ENCODE results near the gene SMIM1.

The SMIM1 gene

DNA sequence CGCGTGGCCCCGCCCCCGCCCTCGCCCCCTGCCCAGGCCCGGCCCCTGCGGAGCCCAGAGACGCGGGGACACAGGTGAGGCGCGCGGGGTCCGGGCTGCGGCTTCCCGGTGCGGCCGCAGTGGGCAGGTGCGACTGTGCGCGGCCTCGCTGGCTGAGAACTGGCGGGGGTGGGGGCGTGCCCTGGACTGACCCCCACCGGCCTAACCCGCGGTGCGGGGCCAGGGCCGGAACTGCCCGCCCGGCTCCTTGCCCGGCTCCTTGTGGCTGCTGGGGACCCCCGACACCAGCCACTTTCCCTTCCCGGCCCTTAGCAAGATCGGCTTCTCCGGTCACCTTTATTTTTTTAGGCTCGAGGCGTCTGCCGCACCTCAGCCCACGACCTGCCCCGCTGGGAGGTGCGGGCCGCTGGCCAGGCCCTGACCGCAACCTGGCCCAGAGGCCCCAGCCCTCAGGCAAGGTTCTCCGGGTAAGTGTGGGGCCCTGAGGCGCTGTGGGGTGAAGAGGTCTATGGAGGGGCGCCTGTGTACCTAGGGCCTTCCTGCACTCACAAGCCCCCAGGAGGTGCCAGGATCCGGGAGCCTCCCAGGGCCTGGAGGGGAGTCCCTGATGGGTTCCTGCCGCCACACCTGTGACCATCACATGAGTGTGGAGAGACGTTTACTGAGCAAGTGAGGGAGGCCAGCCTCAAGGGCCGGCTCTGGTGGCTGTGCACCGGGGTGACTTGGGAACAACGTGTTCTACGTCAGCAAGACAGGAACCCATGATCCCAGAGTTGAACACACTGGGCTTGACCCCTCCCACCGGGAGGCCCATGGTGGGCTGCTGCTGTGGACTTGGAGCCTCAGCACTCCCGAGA, at the start of gene SMIM1:
SMIM1 (plus strand) TSS at position 35 of the 857 bp plus-strand sequence. CDS start 2,625 bp downstream, outside the sequence.
- DNase-seq, result peak; percentile 66

GRCh38 chr1:3722846-3723245, 49.7 kb upstream of the SMIM1 start:
- no peak for DNase-seq

- DNase-seq, result peak; percentile 82
Observed at GRCh38 chr1:3724416-3725030, 48.0 kb upstream of the SMIM1 start.

GRCh38 chr1:3725366-3725765, 47.2 kb upstream of the SMIM1 start:
- no peak for DNase-seq

- DNase-seq, result peak; percentile 15
Observed at GRCh38 chr1:3727042-3727824, 45.3 kb upstream of the SMIM1 start.

DNA sequence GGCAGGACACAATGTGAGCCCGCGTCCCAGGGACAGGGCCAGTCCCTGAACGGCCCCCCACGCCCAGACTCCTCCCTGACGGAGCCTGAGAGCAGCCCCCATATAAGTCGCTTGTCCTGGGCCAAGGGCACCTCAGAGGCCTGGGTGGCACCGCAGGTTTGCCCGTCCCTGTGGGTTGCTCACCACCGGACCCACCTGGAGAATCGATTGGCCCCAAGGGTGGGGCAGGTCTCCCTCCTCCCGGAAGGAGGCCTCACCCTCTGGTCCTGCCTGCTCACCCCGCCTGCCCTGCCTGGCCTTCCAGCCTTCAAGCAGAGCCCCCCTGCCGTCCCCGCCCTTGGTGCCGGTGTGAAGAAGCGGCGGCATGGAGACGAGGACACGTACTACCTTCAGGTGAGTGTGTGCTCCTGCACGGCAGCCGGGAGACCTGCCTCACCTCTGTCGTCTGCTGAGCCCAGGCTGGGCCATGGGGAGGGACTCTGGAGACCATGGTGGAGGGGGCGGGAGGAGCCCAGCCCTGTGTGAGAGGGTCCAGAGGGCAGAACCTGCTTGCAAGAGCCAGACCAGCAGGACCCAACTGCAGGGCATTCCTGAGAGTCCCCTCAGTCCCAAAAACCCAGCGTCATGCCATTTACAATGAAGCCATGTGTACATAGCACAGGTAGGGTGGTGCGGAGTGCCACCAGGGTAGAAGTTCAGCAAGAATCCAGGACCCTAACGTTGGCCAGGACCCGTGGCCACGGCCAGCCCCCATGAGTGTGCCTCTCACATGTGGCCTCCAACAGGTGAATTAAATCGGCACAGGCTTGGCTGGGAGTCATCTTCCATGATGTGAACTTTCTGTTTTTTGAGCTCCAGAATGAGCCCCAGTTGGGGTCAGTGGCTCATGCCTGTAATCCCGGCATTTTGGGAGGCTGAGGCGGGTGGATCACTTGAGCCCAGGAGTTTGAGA, 44.4 kb upstream of the SMIM1 start:
- DNase-seq, result no peak

DNA sequence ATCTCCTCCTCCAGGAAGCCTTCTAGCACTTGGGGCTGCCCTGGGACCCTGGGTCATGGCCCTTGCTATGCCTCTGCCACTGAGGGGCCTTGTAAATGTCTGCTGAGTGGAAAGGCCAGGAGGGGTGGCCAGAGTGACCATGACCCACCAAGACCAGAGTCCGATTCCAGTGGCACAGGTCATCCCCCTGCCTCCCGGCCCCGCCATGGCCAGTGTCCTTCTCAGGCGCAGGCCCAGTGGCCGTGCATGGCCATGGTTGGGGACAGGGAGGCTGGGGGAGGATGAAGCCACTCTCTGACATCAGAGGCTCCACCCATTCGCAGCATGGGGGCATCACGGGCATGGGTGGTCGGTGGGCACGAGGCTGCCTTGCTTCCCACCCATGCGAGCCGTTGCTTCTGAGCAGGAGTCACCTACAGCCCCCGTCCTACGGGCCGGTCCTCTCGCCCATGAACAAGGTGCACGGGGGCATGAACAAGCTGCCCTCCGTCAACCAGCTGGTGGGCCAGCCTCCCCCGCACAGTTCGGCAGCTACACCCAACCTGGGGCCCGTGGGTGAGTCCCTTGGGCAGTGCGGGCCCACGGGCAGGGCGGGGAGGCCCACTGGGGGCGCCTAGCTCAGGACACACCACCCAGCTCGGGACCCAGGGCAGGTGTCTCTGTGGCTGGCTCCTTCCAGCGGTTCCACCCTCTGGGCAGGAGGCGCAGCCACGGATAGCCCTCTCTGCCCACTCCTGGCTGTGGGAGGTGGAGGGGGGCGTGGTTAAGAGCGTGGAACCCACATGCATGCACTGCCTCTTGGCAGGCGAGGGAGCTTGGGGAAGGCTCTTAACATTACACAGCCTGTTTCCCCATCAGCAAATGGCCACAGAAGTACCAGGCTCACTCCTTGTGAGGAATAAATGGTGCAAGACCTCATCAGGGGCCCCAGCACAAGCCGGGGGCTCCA, 42.7 kb upstream of the SMIM1 start:
- DNase-seq, result no peak

DNA sequence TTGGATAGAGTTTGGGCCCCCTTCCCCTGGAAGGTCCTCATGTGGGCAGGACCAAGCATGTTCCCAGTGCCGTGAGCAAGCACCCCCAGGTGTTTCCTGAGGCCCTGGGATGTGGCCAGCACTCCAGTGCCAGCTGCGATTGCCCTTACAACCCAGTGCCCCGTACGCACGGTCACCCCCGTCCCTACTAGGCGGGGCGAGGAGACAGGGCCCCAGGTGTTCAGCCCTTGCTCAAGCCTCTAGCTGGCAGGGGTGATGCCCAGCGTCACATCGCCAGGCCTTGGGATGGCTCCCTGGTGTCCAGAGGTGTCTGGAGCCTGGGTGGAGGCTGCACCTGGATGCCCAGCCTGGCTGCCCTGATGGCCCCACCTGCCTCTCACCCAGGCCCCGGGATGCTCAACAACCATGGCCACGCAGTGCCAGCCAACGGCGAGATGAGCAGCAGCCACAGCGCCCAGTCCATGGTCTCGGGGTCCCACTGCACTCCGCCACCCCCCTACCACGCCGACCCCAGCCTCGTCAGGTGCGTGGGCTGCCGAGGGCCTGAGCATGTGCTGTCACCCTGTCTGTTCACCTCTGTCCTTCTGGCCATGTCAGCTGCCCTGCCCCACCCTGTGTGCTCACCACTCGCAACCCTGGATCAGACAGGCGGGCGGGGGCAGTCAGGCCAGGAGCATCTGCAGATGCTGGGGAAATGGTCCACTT, 41.9 kb upstream of the SMIM1 start:
- no peak for DNase-seq

- no peak for DNase-seq
Observed at GRCh38 chr1:3731583-3732433, 40.7 kb upstream of the SMIM1 start.

DNA sequence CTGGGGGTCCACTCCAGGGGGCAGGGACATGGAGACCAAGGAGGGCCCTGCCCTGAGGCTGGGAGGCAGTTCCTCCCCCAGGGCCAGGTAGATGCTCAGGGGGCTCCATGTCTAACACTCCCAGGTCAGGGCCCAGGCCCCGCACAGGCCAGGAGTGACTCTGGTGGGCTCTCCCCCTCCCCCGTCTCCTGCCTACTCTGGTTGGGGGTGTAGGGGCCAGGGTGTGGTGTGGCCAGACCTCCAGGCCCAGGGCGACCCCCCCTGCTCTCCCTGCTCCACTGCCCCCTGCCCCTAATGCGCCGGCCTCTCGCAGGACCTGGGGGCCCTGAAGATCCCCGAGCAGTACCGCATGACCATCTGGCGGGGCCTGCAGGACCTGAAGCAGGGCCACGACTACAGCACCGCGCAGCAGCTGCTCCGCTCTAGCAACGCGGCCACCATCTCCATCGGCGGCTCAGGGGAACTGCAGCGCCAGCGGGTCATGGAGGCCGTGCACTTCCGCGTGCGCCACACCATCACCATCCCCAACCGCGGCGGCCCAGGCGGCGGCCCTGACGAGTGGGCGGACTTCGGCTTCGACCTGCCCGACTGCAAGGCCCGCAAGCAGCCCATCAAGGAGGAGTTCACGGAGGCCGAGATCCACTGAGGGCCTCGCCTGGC, 40.0 kb upstream of the SMIM1 start:
- no peak for DNase-seq

GRCh38 chr1:3733094-3733882, 39.3 kb upstream of the SMIM1 start:
- no peak for DNase-seq

GRCh38 chr1:3733883-3734589, 38.5 kb upstream of the SMIM1 start:
- no peak for DNase-seq

DNA sequence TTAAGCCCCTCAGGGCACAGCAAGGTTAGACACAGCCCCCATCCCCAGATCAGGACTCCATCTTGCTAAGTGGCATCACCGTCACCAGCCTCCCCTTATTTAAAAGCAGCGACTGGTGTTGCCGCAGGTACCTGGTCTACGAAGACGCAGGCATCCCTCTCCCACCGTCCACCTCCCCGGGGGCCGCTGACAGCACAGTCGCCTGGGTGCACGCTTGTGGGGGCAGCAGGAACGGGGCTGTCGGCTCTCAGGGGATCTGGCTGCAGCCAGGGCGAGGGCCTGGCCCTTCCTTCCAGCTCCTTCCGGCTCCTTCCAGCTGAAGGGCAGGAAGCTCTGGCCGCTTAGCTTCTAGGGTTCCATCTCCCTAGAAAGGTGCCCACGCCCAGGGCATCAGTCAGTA, 37.9 kb upstream of the SMIM1 start:
- no peak for DNase-seq

DNA sequence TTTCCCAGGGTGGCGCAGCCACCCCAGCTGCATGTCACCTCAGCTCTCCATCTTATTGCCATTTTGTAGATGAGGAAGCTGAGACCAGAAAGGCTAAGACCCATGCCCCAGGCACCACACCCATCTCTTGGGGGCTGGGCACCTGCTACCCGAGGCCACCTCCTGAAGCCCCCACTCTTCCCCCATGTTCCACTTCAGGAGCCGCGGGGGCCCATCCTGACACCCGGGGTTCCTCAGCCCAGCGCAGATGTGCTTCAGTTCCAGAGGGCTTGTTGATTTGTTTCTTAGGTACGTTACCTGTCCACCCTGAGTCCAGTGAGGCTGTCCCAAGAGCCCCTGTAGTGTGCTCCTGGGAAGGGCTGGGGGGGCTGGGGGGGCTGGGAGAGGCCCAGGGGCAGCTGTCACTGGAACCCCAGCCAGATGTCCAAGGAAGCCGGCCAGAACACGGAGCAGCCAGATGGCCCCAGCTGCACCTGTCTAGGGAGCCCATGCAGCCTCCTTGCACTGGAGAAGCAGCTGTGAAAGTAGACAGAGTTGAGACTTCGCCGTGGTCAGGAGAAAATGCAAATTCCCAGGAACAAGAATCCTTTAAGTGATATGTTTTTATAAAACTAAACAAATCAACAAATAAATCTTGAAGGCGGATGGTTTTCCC, 37.4 kb upstream of the SMIM1 start:
- DNase-seq, result no peak

DNA sequence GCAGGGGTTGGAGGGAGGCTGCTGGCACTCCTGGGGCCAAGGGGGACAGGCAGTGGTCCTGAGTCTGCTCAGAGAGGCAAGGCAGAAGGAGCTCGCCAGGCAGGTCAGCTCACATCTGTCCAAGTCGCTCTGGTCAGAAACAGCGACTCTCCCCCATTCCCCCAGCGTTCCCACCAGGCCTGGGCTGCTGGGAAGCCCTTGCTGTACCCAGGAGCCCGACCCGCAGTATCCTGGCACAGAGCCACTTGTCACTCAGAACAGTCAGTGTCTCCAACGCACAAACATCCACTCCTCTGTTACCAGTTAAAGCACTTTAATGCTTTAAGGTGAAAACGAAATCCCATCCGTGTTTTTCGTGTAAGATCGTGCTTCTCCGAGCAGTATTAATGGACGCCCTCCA, 36.9 kb upstream of the SMIM1 start:
- DNase-seq, result no peak

DNA sequence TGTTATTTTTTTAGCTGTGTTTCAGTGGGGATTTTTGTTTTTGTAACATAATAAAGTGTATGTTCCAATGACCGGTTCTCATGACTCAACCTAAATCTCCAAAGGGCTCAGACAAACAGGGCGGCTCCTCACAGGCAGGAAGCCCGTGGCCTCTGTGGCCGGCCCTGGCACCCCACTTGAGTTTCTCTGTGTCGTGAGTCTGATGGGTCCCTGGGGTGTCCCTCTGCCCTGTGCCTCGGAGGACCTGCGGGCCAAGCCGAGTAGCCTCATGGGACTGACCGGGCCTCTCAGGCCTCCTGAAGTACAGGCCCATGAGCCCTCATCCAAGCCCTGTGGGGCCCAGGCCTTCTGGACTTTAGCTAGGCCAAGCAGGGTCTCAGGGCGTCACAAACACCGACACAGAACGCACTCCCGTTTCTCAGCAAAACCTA, 36.4 kb upstream of the SMIM1 start:
- no peak for DNase-seq

- DNase-seq, result no peak
Observed at GRCh38 chr1:3736708-3737107, 35.8 kb upstream of the SMIM1 start.
